K562 (cell line): Measurements from ENCODE around the gene COL9A3.

Experiments used
- HDAC2 ChIP-seq: fragments of 450-650 bp; IDR thresholded peaks from 2 replicates; pipeline ENCODE4 v1.6.1; 2016; ENCODE audit warnings: mild to moderate bottlenecking
- HNRNPL ChIP-seq: fragments of 200-400 bp; formaldehyde crosslinking; IDR thresholded peaks from 2 replicates; pipeline ENCODE4 v1.6.1; 2017; ENCODE audit warnings: low read depth, mild to moderate bottlenecking, low read length
- SAP30 ChIP-seq: fragments of 200-600 bp; sonication (generic); IDR thresholded peaks from 2 replicates; pipeline ENCODE4 v1.6.1; 2012; ENCODE audit warnings: borderline replicate concordance, low read depth, mild to moderate bottlenecking, moderate library complexity, low read length, control low read depth, inconsistent platforms; ENCODE audit not compliant: insufficient read depth, poor library complexity, severe bottlenecking
- SMARCC2 ChIP-seq: fragments of 450-650 bp; IDR thresholded peaks from 2 replicates; pipeline ENCODE4 v1.6.1; 2017; ENCODE audit warnings: antibody characterized with exemption, moderate library complexity, mild to moderate bottlenecking, low read depth
- ZNF224 ChIP-seq: sonication (generic); formaldehyde crosslinking; IDR thresholded peaks from 2 replicates; pipeline ENCODE4 v1.8.0; 2022; ENCODE audit warnings: mild to moderate bottlenecking, missing genetic modification reagents

DNA sequence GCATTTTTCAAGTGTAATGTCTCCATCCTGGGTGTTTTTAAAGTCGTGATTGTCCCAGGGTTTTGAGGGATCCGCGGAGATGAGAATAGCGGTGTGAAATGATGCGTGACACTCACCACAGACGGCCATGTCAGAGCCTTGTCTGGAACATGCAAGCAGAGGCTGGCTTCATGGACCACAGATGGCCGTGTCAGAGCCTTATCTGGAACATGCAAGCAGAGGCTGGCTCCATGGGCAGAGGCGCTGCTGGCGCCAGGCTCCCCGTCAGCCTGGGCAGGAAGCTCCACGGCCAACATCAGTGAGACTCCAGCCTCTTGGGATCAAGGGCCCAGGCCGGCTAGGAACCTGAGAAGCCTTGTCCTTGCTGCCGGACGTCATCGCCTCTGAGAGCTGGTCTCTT is 28.2 kb upstream of the COL9A3 start:
- no peak for TF ChIP-seq HDAC2
- no peak for TF ChIP-seq ZNF224
- no peak for TF ChIP-seq SMARCC2
- no peak for TF ChIP-seq SAP30
- no peak for TF ChIP-seq HNRNPL
